Left renal cortex interstitium (tissue), 4 donors: ENCODE results near the gene CHMP4B. TPM values are rescaled to one million over a fixed set of nuclear protein-coding genes. Genes with fewer than 3 reads are reported as not detected.
"Not testable (repeated sequence)": the region's sequence is repeated elsewhere in the genome, so short reads cannot be mapped to it uniquely, and the experiment has no call there.

Experiments
- DNase-seq, 4 donors: peaks; one replicate each; pipeline ENCODE4 v3.0.0-alpha.2; 2013; ENCODE audit warnings: low read depth in 4 of 4, low spot score in 2 of 4, missing footprints in 1 of 4
- polyA plus RNA-seq, 4 donors: library from polyadenylated mRNA; unstranded; fragments of 120-200 nt; gene quantifications; one replicate each; pipeline ENCODE4 v1.2.1, GENCODE V29; 2013; ENCODE audit not compliant: insufficient read length in 4 of 4

Gene CHMP4B
- polyA plus RNA-seq, 4 donors: 95.2 to 116 (median 108) TPM

GRCh38 chr20:33789109-33789857 lies 21.9 kb upstream of the CHMP4B start:
- DNase-seq: no peak

DNA sequence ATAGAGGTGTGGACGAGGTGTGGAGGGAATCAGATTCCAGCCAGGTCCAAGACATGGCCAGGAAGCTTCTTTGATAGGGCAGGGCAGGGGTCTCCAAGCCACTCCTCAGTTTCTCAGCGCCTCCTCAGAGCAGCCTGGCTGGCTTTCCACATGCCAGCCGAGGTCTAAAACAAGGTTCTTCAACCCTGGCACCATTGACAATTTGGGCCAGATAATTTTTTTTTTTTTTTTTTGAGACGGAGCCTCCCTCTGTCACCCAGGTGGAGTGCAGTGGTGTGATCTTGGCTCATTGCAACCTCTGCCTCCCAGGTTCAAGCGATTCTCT lies 21.3 kb upstream of the CHMP4B start:
- no peak for DNase-seq

- DNase-seq: no peak
Observed at GRCh38 chr20:33790566-33790965, 20.6 kb upstream of the CHMP4B start.

GRCh38 chr20:33791021-33791420 lies 20.1 kb upstream of the CHMP4B start:
- no peak for DNase-seq

GRCh38 chr20:33791540-33791939 lies 19.6 kb upstream of the CHMP4B start:
- no peak for DNase-seq

DNA sequence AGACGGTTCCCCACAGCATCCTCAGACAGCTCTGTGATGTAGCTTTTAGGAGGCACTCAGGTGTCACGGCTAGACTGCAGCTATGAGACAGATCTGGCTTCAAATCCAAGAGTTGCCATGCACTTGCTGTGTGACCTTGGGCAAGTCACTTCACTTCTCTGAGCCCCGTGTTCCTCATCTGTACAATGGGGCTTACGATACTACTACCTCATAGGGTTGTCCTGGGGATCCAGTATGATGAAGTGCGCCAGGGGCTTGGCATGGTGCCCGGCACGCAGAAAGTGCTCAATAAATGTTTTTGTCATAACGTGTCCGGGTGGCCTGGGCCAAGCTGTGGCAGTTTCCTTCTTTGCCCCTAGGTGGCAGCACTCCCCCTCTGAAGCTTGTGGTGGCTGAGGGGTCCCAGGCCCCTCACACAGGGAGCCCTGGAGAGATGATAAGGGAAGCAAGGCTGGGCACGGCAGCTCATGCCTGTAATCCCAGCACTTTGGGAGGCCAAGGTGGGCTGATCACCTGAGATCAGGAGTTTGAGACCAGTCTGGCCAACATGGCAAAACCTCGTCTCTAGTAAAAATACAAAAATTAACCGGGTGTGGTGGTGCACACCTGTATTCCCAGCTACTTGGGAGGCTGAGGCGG lies 19.1 kb upstream of the CHMP4B start:
- no peak for DNase-seq

GRCh38 chr20:33792598-33792989 lies 18.6 kb upstream of the CHMP4B start:
- DNase-seq: not testable (repeated sequence)

DNA sequence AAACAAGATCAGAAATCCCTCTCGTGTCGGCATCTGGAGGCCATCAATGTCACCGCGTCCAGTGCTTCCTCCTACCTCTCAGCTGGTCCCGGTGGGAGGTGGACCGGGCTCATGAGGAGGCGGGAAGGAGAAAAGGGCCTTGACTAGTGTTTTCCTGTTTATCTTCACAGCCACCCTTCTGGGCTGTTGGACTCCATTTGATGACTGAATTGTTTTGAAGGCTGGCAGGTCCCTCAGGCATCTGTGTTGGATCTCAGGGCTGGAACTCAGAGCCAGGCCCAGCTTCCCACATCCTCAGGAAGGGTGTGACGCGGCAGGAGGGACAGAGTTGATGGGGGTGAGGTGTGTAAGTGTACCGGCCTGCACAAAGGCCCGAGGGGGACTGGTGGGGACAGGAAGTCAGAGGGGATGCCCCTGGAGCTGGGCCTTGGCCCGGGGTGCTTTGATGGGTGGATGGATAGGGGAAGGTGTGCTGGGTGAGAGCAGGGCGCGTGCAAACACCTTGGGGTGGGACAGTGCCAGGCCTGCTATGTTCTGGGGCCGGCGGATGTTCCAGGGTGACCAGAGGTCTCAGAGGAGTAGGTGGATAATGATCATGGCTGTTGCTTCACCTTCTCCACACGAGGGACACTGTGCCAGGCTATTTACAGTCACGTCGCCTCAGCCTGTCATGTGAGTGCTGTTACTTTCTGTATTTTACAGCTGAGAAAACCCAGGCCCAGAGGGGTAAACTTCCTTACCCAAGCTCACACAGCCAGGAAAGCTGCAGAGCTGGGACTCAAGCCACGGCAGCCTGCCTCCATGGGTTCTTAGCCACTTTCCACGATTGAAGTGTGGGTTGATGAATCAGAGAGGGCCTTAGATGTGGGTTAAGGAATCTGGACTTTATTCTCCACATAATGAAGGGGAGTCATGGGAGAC lies 17.9 kb upstream of the CHMP4B start:
- DNase-seq: no peak

DNA sequence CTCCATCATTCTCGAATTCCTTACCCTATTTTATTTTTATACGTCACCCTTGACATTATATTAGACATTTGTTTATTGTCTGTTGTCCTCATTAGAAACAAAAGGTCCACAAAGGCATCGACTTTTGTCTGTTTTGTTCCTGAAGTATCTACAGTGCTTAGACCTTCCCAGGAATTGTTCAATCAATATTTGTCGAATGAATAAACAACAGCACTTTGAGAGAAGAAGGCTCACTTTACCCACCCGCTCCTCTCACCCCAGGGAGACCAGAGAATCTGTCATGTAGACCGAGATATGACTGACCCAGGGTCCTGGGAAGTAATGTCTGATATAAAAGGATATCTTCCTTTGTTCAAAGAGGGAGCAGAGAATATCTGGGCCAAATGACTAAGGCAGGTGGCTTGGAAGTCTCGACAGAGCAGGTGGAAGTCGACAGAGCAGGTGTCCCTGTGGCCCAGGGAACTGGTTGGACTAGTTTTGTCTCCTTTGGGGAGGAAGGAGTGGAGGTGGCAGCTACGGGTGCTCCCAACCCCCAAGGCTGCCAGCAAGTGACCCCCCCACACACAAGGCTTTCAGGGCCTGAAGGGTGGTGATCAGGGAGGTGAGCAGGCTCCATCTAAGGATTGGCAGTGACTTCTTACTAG lies 14.8 kb upstream of the CHMP4B start:
- no peak for DNase-seq

- DNase-seq: no peak
Observed at GRCh38 chr20:33796907-33797544, 14.1 kb upstream of the CHMP4B start.

DNA sequence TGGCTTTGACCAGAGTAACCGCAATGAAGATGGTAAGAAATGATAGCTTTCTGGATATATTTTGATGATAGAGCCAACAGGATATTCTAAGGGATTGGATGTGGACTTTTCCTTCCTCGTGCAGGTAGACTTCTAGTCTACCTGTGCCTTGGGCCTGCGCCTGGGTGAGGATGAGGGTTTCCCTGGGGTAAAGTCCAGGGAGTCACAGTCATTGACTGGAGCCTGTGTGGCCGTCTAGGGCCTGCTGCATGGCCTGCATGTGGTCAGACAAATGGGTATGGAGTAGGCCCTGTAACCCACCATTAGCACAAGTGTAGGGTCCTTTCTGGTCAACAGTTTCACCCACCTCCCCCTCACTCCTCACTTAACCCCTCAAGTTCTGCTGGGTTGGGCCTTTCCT lies 12.7 kb upstream of the CHMP4B start:
- DNase-seq: no peak

GRCh38 chr20:33803921-33804337 lies 7.2 kb upstream of the CHMP4B start:
- DNase-seq: no peak

GRCh38 chr20:33808388-33808787 lies 2.8 kb upstream of the CHMP4B start:
- no peak for DNase-seq

- DNase-seq: no peak
Observed at GRCh38 chr20:33810259-33810658, 889 bp upstream of the CHMP4B start.

GRCh38 chr20:33811776-33812151 lies 616 bp downstream of the CHMP4B start:
- no peak for DNase-seq

GRCh38 chr20:33812152-33812849 lies 1.2 kb downstream of the CHMP4B start:
- DNase-seq: no peak

GRCh38 chr20:33812908-33813462 lies 1.8 kb downstream of the CHMP4B start:
- no peak for DNase-seq

DNA sequence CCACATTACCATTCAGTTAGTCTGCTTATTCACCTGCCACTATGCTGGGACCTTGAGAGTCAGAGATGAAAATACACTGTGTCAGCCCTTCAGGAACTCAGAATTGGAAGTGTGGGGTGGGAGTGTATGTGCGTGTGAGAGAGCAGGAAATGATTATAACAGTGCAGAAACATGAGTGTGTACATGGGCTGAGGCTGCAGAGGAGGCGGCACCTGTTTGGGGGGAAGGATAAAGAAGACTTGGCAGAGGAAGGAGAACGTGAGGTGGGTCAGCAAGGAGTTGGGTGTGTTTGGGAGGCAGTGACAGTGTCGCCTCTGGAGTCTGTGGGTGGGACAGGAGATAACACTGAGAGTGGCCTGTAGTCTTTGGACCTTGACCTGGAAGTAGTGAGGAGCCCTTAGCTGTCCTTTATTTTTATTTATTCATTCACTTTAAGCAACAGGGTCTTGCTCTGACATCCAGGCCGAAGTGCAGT lies 3.1 kb downstream of the CHMP4B start:
- DNase-seq: no peak

GRCh38 chr20:33815671-33816070 lies 4.5 kb downstream of the CHMP4B start:
- DNase-seq: no peak
